SH-SY5Y (cell line): ENCODE data around the gene KIAA1549.

ENCODE experiments used
- GATA2 ChIP-seq: IDR thresholded peaks from 2 replicates; pipeline ENCODE4 v1.6.1; 2011; ENCODE audit warnings: mild to moderate bottlenecking, low read depth, low read length
- GATA3 ChIP-seq: IDR thresholded peaks from 2 replicates; pipeline ENCODE4 v1.6.1; 2011; ENCODE audit warnings: low read depth, mild to moderate bottlenecking, low read length, moderate library complexity

- TF ChIP-seq GATA3 (no peak), GATA2 (no peak)
Observed at GRCh38 chr7:138902161-138902560, 79.0 kb downstream of the KIAA1549 start.
